Esophagus muscularis mucosa (tissue), 3 donors: Measurements from ENCODE around the gene UBR3.

Source experiments
- CTCF ChIP-seq, 3 experiments: fragments of 200-600 bp in 2 of 3; fragments of 450-650 bp in 1 of 3; sonication (generic) in 2 of 3; IDR thresholded peaks; one replicate each; pipeline ENCODE4 v1.5.1; 2017 to 2019; ENCODE audit warnings: antibody characterized with exemption in 3 of 3, mild to moderate bottlenecking in 2 of 3, moderate library complexity in 1 of 3
- POLR2A ChIP-seq: fragments of 450-650 bp; IDR thresholded peaks from one replicate; pipeline ENCODE4 v1.6.1; 2017; ENCODE audit warnings: antibody characterized with exemption, moderate library complexity, mild to moderate bottlenecking, low read depth
- POLR2AphosphoS5 ChIP-seq, 2 donors: sonication (generic); formaldehyde crosslinking; IDR thresholded peaks; one replicate each; pipeline ENCODE4 v1.6.1; 2017; ENCODE audit warnings: antibody characterized with exemption in 2 of 2

DNA sequence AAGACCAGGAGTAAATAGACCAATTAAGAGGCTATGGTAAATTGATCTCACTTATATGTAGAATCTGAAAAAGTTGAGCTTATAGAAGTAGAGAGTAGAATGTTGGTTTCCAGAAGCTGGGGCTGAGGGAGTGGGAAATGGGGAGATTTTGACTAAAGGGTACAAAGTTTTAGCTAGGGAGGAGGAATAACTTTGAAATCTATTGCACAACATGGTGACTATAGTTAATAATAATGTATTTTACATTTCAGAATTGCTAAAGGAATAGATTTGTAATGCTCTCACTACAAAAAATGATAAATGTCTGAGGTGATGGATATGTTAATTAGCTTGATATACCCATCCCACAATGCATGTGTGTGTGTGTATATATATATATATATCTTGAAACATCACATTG, 82.1 kb downstream of the UBR3 start:
- TF ChIP-seq CTCF (IDR thresholded peaks at IDR 0.05) (no peak), POLR2A (no peak), POLR2AphosphoS5 (IDR thresholded peaks at IDR 0.05) (no peak)
